Stimulated activated CD4-positive, alpha-beta T cell treated with anti-CD3 and anti-CD28 coated beads, TNF-alpha, amount 100 ng/mL, for 24 hours (primary cell): ENCODE results near the gene TCF12.
"Not testable (repeated sequence)": the region's sequence is repeated elsewhere in the genome, so short reads cannot be mapped to it uniquely, and the experiment has no call there.

Source experiments
- DNase-seq, 3 experiments: peaks; one replicate each; pipeline ENCODE4 v3.0.0-alpha.2; 2020; ENCODE audit warnings: low read depth in 3 of 3

TCF12 gene

GRCh38 chr15:56978898-56979662, 60.6 kb downstream of the TCF12 start:
- DNase-seq, result no peak

DNA sequence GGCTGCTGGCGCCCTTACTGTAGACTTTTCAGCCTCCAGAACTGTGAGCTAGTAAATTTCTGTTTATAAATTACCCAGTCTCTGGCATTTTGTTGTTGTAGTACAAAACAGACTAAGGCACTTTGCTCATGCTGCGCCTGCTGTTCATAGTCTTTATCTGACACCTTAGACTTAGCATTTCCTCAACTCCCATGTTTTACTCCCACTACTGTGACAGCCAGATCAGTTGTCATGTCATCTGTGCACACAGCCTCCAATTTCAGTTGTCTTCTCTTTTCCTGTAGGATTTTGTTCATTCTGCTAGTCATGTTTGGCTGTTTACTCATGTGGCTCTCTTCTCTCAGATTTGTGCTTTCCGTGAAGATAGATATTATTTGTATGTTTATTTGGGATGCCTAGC, 62.0 kb downstream of the TCF12 start:
- no peak for DNase-seq

- no peak for DNase-seq
Measured at GRCh38 chr15:56981160-56981559, 62.7 kb downstream of the TCF12 start.

GRCh38 chr15:56982987-56983386, 64.5 kb downstream of the TCF12 start:
- DNase-seq, result no peak

DNA sequence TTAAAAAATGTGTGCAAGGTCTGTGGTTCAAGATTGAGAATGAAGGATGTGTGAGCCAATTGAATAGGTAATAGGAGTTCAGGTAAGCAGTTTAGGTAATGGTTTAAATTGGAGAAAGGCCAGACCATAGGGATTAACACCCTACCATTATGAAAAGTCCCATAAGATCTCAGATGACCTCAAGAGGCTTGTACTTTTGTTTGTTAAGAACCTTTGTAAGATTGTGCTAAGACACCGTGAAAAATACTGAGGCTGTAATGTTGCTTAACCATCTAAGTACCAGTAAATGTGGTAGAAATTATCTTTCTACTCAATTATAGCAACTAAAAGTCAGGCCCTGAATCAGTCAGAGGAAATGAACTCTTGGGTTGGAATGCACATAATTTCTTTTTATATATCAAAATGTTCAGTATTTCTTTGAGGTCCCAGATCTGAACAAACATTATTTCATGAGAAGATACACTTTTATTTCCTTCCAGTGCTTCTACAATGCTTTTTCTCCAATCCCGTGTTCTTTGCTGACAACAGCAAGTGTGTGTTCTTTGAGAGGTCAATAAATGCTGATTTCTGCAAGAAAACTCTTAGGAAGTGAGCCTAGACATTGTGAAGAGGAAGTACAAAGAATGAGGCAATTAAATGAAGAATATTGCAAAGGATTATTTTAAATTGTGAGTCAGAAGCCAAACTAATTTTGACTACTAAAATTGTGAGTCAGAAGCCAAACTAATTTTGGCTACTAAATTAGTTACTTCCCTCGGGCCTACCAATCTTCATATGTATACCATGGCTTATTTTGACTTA, 66.4 kb downstream of the TCF12 start:
- no peak for DNase-seq

- no peak for DNase-seq
Measured at GRCh38 chr15:56985856-56986255, 67.4 kb downstream of the TCF12 start.

GRCh38 chr15:56987286-56987685, 68.8 kb downstream of the TCF12 start:
- no peak for DNase-seq

GRCh38 chr15:56988219-56988618, 69.8 kb downstream of the TCF12 start:
- DNase-seq, result no peak

DNA sequence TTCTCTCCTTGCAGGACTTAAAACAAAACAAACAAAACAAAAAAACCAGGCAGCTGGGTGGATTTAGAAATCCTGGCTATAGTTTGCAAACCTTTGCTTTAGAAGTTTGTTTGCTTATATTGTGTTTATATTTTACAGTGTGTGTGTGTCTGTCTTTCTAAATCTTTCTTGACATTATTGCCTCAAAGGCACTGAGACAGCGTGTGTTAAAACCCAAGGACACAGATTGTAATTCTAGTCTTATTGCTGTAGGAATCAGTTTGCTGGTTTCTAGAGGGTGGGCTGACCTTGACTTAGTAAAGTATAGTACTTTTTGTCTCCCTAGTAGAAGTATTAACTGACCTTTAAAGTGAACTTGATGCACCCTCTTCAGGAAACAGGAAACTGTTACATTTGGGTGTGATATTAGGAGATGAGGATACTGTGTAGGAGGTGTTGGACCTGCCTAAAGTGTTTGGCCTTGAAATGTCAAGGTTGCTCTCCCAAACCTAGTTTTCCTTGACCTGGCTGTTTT, 71.0 kb downstream of the TCF12 start:
- no peak for DNase-seq

DNA sequence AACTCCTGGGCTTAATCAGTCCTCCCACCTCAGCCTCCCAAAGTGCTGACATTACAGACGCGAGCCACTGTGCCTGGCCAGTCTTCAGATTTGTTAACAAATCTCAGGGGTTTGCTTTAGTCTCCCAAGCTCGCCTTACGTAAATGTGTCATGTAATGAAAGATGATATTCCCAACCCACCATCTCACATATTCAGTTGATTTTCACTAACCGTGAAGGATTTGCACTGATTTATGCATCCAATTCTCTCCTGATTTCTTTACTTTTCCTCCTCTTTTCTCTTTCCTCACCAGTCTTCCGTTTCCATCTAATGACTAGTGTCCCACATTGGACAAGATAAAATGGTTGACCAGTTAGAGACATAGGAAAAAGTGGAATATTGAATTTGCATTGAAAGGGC, 72.6 kb downstream of the TCF12 start:
- no peak for DNase-seq

GRCh38 chr15:56992725-56993124, 74.3 kb downstream of the TCF12 start:
- DNase-seq, result no peak

DNA sequence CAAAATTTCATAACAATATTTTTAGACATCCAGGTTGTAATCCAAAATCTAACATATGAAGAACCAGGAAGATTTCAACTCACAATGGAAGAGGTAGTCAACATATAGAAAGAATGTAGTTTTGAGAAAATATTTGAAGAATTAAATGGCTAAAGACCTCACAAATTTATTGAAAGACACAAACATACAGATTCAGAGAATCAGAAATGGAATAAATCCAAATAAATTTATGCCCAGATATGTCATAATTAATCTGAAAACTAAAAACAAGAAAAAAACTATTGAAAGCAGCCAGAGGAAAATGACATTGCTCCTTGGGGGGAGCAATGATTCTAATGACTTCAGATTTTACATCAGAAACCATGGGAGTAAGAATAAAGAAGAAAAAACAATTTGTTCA, 75.8 kb downstream of the TCF12 start:
- DNase-seq, result no peak

GRCh38 chr15:56996093-56996492, 77.6 kb downstream of the TCF12 start:
- no peak for DNase-seq

- no peak for DNase-seq
Measured at GRCh38 chr15:56996746-56997470, 78.5 kb downstream of the TCF12 start.

DNA sequence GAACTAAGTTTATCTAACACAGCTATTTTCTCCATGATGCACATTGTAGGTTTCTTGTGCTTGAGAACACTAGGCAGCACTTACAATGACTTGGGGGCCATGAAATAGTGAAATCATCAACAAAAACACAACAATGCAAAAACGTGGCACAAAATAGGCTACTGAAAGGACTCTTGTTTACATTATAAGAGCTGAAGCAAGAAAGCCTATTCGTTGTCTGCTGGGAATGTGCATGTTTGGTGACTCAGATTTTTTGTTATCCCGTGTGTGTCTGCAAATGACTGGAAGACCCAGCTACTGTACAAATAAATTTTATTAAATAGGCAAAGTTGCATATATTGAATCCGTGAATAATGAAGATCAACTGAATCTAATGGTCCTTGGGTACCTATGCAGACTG, 85.0 kb downstream of the TCF12 start:
- no peak for DNase-seq

- no peak for DNase-seq
Measured at GRCh38 chr15:57005244-57005643, 86.8 kb downstream of the TCF12 start.

- DNase-seq, result not testable (repeated sequence)
Measured at GRCh38 chr15:57007797-57008196, 89.4 kb downstream of the TCF12 start.

DNA sequence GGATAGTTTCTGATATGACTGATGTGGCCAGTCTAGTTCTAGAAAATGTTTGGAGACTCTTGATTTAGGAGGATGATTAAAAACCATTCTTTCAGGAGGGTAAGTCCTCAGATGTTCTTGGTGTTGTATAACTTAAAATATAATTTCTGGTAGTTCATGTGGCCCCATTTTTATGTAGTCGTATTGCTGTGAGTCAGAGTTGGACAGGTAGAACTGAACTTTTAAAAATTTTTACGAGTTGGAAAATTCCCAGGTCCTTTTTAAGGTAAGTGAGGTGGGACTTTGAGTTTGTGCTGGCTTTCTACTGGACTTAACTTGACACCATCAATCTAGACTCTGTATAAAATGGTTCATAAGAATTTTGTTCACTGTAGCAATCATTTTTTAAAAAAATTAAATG, 92.3 kb downstream of the TCF12 start:
- DNase-seq, result no peak

DNA sequence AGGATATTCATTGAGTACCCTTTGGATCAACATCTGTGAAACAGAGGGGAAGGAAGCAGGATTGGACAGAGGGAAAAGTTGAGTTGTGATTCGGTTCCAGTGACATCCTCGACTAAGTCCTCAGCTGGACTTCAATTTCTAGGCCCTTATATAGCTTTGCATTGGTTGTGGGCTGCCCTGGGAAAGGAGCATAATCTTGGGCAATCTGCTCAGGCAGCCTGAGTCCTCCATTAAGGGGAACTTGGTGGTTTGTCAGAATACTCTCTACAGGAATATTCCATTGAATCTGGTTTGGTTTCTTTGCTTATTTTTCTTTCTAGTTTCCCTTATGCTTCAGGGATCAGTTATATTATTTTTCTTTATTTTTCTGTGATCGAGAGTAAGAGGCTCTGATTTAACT, 94.1 kb downstream of the TCF12 start:
- no peak for DNase-seq

DNA sequence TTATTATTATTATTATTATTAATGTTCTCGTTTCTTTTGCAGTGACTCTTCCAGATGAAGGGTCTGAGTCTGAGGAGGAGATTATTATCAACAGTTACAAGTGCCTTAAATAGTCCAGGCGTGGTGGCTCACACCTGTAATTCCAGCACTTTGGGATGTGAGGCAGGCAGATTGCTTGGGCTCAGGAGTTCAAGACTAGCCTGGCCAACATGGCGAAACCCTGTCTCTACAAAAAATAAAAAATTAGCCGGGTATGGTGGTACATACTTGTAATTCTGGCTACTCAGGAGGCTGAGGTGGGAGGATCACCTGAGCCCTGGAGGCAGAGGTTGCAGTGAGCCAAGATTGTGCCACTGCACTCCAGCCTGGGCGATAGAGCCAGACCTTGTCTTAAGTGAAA, 96.5 kb downstream of the TCF12 start:
- DNase-seq, result not testable (repeated sequence)

DNA sequence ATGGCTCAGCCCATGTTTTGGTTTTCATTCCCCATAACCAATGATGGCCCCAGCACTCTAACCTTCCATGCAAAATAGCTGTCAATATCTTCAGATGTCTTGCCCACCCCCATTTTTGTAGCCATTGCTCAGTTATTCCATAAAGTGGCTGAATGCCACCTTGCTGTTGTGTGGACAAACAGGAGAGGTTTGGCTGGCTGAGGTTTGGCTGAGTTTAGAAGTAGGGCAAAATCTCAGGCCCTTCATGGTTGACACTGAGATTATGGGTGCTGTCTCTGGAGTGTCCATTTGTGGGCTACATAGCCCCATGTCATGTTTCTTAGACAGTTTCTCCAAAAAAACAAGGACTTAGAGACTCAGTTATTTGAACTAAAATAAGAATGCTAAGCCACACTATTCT, 96.9 kb downstream of the TCF12 start:
- DNase-seq, result no peak

DNA sequence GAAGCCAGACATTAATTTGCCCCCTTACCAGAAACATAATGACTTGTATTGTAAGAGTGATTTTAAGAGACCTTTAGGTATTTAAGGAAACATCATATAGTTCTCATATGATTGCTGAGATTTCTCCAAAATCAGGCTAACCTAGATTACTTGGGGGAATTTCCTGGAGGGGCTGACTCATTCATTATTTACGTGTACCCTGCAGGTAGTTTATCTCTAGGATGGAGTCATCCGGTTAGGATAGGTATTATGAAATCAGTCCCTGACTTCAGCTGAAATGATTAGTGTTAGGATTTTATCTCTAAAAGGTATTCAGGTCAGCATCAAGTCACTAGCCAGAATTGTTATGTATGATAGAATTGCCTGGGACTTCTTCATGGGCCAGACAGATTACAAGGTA, 97.5 kb downstream of the TCF12 start:
- no peak for DNase-seq
